Kidney (tissue), 14 donors: ENCODE measurements around the gene MCU. TPM values are rescaled to one million over a fixed set of nuclear protein-coding genes. Genes with fewer than 3 reads are reported as not detected.

ENCODE experiments used
- DNase-seq, 5 donors: peaks; one replicate each; pipeline ENCODE4 v3.0.0-alpha.2; 2013 to 2020
- FAIRE-seq: peaks from 2 replicates; lab custom pipeline; 2012; peaks lifted over from hg19 to GRCh38; lab: Jason Lieb, UNC
- H3K27ac ChIP-seq, 2 donors: one replicate each; pipeline ENCODE4 v1.7.0; 2013; ENCODE audit warnings: low read depth in 2 of 2, low read length in 2 of 2, inconsistent platforms in 1 of 2
- H3K27me3 ChIP-seq: one replicate; pipeline ENCODE4 v1.7.1; 2013; ENCODE audit warnings: low read length, inconsistent platforms; ENCODE audit not compliant: control insufficient read depth, insufficient read depth
- H3K36me3 ChIP-seq, 3 donors: one replicate each; pipeline versions ENCODE4 v1.7.0 to v1.7.1; 2013; ENCODE audit warnings: low read length in 3 of 3, control low read depth in 1 of 3, inconsistent platforms in 1 of 3; ENCODE audit not compliant: insufficient read depth in 3 of 3, control insufficient read depth in 2 of 3
- H3K4me1 ChIP-seq, 3 donors: one replicate each; pipeline versions ENCODE4 v1.7.0 to v1.7.1; 2013; ENCODE audit warnings: low read length in 3 of 3, inconsistent platforms in 1 of 3, low read depth in 1 of 3; ENCODE audit not compliant: control insufficient read depth in 2 of 3, insufficient read depth in 2 of 3
- H3K4me3 ChIP-seq, 3 donors: one replicate each; pipeline versions ENCODE4 v1.7.0 to v1.8.1; 2013; ENCODE audit warnings: low read length in 3 of 3, control low read depth in 1 of 3, inconsistent platforms in 1 of 3
- H3K9ac ChIP-seq, 3 donors: one replicate each; pipeline versions ENCODE4 v1.7.0 to v1.7.1; 2013; ENCODE audit warnings: low read length in 3 of 3, control low read depth in 1 of 3, inconsistent platforms in 1 of 3
- H3K9me3 ChIP-seq, 3 donors: one replicate each; pipeline versions ENCODE4 v1.7.0 to v1.7.1; 2013; ENCODE audit warnings: low read length in 3 of 3, control low read depth in 1 of 3, inconsistent platforms in 1 of 3; ENCODE audit not compliant: control insufficient read depth in 2 of 3, insufficient read depth in 1 of 3
- CTCF ChIP-seq: IDR thresholded peaks from 3 replicates; pipeline ENCODE4 v1.5.1; 2012; ENCODE audit warnings: mild to moderate bottlenecking, moderate library complexity, borderline replicate concordance; ENCODE audit not compliant: insufficient read depth; ENCODE audit errors: extremely low read depth
- intact Hi-C: fragments of 100-400 bp; cut with DNase I; formaldehyde crosslinking; loops from one replicate; pipeline ENCODE4 v1.11.1; 2022
- microRNA-seq: library from miRNA; unstranded; fragments of <30 nt; microRNA quantifications from one replicate; pipeline ENCODE4 v1.2.0, GENCODE V29; 2020
- polyA plus RNA-seq: library from polyadenylated mRNA; stranded (reverse); fragments of 350-450 nt; fragmentation: Illumina TruSeq; extraction: RNeasy Lipid Tissue Mini Kit (QIAGEN cat#74804); gene quantifications from one replicate; pipeline ENCODE4 v1.2.3, GENCODE V29; 2014; ENCODE audit warnings: low read depth, low replicate concordance; ENCODE audit not compliant: insufficient read depth
- total RNA-seq: library from RNA; stranded (reverse); fragmentation: NEBNext Ultra II Directional; extraction: Animal tissue kit (Norgen Biotek cat#: 25700); gene quantifications from one replicate; pipeline ENCODE4 v1.2.1, GENCODE V29; 2021
- donor health status: control.
- donor health status: control.
- donor health status: control.
- donor health status: control.
- donor health status: control.
- donor health status: DM: yes; HTN: yes; CAD: no.
- donor health status: Normal renal cell carcinoma (clear cell type).

The MCU gene
- total and polyA plus RNA-seq, 2 donors from 2014 or later = 18.6 to 37.6 TPM

- H3K27ac ChIP-seq = no peak overlapping the region
- intact Hi-C loops = no loop called here
These were observed 240.5 kb downstream of the MCU start for GRCh38 chr10:72932259-72933015.

DNA sequence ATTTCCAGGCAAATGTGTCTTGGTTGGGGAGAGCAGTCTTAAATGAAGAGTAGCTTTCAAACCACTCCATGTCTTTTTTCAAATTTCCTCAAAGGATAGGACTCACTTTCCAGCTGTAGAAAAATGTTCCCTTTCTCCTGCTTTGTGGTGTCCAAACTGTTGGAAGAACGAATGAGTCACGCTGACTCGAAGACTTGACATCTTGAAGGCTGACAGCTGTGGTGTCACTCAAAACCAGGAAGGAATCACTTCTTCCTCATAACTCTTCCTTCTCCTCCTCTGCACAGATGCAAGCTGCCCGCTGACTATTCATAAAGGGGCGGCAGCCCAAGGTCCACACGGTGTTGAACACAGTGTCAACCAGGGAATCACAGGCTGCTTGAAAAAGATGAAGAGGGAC, 243.4 kb downstream of the MCU start:
- FAIRE-seq = no peak
- TF ChIP-seq CTCF = no peak
- no peak overlapping the region for H3K9ac ChIP-seq

More at GRCh38 chr10:72932259-72933015, 240.5 kb downstream of the MCU start:
- Histone ChIP-seq H3K9ac (no peak overlapping the region), H3K27me3 (no peaks in the 10 kb centered on the region), H3K4me3 (no peak overlapping the region), H3K36me3 (no peaks in the 10 kb centered on the region), H3K4me1 (no peaks in the 10 kb centered on the region), H3K9me3 (no peaks in the 10 kb centered on the region)
- no peak for FAIRE-seq
- DNase-seq = no peak
- no peak for TF ChIP-seq CTCF

More for the DNA sequence above, 243.4 kb downstream of the MCU start:
- DNase-seq = no peak
- H3K4me1 ChIP-seq = no peaks in the 10 kb centered on the region
- peaks cover 0 to 2% (median 0%) of the 10 kb centered on the region in 3 donors for H3K36me3 ChIP-seq
- no peaks in the 10 kb centered on the region for H3K9me3 ChIP-seq
- intact Hi-C loops = no loop called here
- H3K4me3 ChIP-seq = no peak overlapping the region
- H3K27me3 ChIP-seq = no peaks in the 10 kb centered on the region
- no peak overlapping the region for H3K27ac ChIP-seq

Small RNA genes lying within 50 kb of the gene (microRNA-seq; reads per million reads assigned to microRNA genes)
- gene MIR4676 = not detected

Other genes with a start within 250 kb of the MCU start
- 46.3 TPM for gene MICU1, start 66.1 kb upstream of the MCU start, total RNA-seq
- gene MICU1, start 66.1 kb upstream of the MCU start, polyA plus RNA-seq = 89.9 TPM
- not detected for gene OIT3, start 201.6 kb downstream of the MCU start, total RNA-seq
- not detected for gene OIT3, start 201.6 kb downstream of the MCU start, polyA plus RNA-seq